Osteoblast (primary cell): ENCODE measurements around the gene CCDC91. TPM values are rescaled to one million over a fixed set of nuclear protein-coding genes. Genes with fewer than 3 reads are reported as not detected.

Experiments
- DNase-seq: peaks from one replicate; pipeline ENCODE4 v3.0.0; 2011; ENCODE audit warnings: low spot score, mixed read lengths; ENCODE audit not compliant: insufficient read length; ENCODE audit errors: missing footprints
- H2AFZ ChIP-seq: 2 replicates; pipeline ENCODE4 v1.6.0; 2011; ENCODE audit warnings: mild to moderate bottlenecking, low read length
- H3K27ac ChIP-seq: 2 replicates; pipeline ENCODE4 v1.5.1; 2011; ENCODE audit warnings: mild to moderate bottlenecking, low read depth, low read length, moderate library complexity
- H3K27me3 ChIP-seq: 2 replicates; pipeline ENCODE4 v1.6.0; 2012; ENCODE audit warnings: mild to moderate bottlenecking, control low read depth, inconsistent platforms, low read length, moderate library complexity; ENCODE audit not compliant: insufficient read depth
- H3K36me3 ChIP-seq: 2 replicates; pipeline ENCODE4 v1.5.1; 2011; ENCODE audit warnings: mild to moderate bottlenecking, low read length, control low read depth, moderate library complexity; ENCODE audit not compliant: insufficient read depth
- H3K4me1 ChIP-seq: 2 replicates; pipeline ENCODE4 v1.5.1; 2011; ENCODE audit warnings: mild to moderate bottlenecking, low read length, control low read depth, moderate library complexity; ENCODE audit not compliant: insufficient read depth
- H3K4me2 ChIP-seq: 2 replicates; pipeline ENCODE4 v1.6.0; 2011; ENCODE audit warnings: mild to moderate bottlenecking, low read length; ENCODE audit not compliant: insufficient read depth
- H3K4me3 ChIP-seq: fragments of 200-600 bp; sonication (generic); 3 replicates; pipeline ENCODE4 v1.5.1; 2012; ENCODE audit warnings: mild to moderate bottlenecking, low read length, inconsistent platforms; ENCODE audit not compliant: insufficient read depth
- H3K79me2 ChIP-seq: 2 replicates; pipeline ENCODE4 v1.6.0; 2012; ENCODE audit warnings: mild to moderate bottlenecking, low read length, control low read depth, inconsistent platforms; ENCODE audit not compliant: insufficient read depth
- H3K9me3 ChIP-seq: 2 replicates; pipeline ENCODE4 v1.5.1; 2011; ENCODE audit warnings: low read depth, low read length, control low read depth
- H4K20me1 ChIP-seq: 2 replicates; pipeline ENCODE4 v1.6.0; 2012; ENCODE audit warnings: mild to moderate bottlenecking, low read length, control low read depth; ENCODE audit not compliant: insufficient read depth
- total RNA-seq: library from RNA; depleted of rRNA; stranded (reverse); fragments of >200 nt; gene quantifications from 2 replicates; pipeline ENCODE4 v1.2.3, GENCODE V29; 2012
- TF ChIP-seq, protein P1 (sequence below): IDR thresholded peaks from 2 replicates; pipeline ENCODE4 v1.5.1; 2011; ENCODE audit warnings: mild to moderate bottlenecking, low read depth, low read length, moderate library complexity; ENCODE audit errors: extremely low read depth

The CCDC91 gene
- total RNA-seq, 1 donor = 36.2 TPM

- Histone ChIP-seq H3K79me2 (no peaks in the 10 kb centered on the region), H3K27me3 (no peaks in the 10 kb centered on the region), H3K36me3 (no peaks in the 10 kb centered on the region), H3K4me1 (no peaks in the 10 kb centered on the region), H4K20me1 (no peaks in the 10 kb centered on the region), H3K27ac (no peak overlapping the region), H3K9me3 (no peaks in the 10 kb centered on the region), H2AFZ (no peak overlapping the region), H3K4me3 (no peak overlapping the region), H3K4me2 (no peak overlapping the region)
- TF ChIP-seq, protein P1, sequence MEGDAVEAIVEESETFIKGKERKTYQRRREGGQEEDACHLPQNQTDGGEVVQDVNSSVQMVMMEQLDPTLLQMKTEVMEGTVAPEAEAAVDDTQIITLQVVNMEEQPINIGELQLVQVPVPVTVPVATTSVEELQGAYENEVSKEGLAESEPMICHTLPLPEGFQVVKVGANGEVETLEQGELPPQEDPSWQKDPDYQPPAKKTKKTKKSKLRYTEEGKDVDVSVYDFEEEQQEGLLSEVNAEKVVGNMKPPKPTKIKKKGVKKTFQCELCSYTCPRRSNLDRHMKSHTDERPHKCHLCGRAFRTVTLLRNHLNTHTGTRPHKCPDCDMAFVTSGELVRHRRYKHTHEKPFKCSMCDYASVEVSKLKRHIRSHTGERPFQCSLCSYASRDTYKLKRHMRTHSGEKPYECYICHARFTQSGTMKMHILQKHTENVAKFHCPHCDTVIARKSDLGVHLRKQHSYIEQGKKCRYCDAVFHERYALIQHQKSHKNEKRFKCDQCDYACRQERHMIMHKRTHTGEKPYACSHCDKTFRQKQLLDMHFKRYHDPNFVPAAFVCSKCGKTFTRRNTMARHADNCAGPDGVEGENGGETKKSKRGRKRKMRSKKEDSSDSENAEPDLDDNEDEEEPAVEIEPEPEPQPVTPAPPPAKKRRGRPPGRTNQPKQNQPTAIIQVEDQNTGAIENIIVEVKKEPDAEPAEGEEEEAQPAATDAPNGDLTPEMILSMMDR = no peak
- DNase-seq = no peak
Observed at GRCh38 chr12:28424965-28425364, 234.7 kb downstream of the CCDC91 start.

GRCh38 chr12:28425526-28425925 lies 235.3 kb downstream of the CCDC91 start:
- Histone ChIP-seq H3K9me3 (no peaks in the 10 kb centered on the region), H3K4me1 (no peaks in the 10 kb centered on the region), H3K4me2 (no peak overlapping the region), H3K36me3 (no peaks in the 10 kb centered on the region), H4K20me1 (no peaks in the 10 kb centered on the region), H3K4me3 (no peak overlapping the region), H2AFZ (no peak overlapping the region), H3K79me2 (no peaks in the 10 kb centered on the region), H3K27me3 (no peaks in the 10 kb centered on the region), H3K27ac (no peak overlapping the region)
- TF ChIP-seq, protein P1 = no peak
- DNase-seq = no peak

- H3K9me3 ChIP-seq = no peaks in the 10 kb centered on the region
- H4K20me1 ChIP-seq = no peaks in the 10 kb centered on the region
- no peaks in the 10 kb centered on the region for H3K36me3 ChIP-seq
- no peaks in the 10 kb centered on the region for H3K79me2 ChIP-seq
- no peak overlapping the region for H3K4me3 ChIP-seq
- DNase-seq = no peak
- H3K27me3 ChIP-seq = no peaks in the 10 kb centered on the region
- TF ChIP-seq, protein P1 = no peak
- no peak overlapping the region for H2AFZ ChIP-seq
- no peak overlapping the region for H3K27ac ChIP-seq
- H3K4me2 ChIP-seq = no peak overlapping the region
- H3K4me1 ChIP-seq = no peaks in the 10 kb centered on the region
Observed at GRCh38 chr12:28427046-28427445, 236.8 kb downstream of the CCDC91 start.

DNA sequence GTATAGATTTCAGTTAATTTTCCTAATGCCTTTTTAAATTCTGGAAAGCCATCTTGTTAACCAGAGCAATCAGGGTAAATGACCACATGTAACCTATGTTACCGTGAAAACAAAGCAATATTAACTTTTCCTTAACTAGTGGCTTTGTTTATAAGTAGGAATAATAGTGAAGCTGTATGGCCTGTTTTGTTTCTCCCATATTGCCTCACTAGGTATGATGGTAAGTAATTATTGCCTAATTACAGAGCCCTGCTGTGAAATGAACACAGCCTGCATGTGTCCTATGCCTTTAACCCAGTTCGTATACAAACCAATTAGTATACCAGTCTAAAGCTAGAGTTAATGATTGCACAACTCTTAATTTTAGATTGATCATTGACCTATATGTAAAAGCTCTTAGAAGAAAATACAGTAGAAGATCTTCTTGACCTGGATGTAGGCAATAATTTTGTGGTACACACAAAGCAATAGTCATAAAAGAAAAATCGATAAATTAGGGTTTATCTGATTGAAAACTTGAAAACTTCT lies 249.9 kb downstream of the CCDC91 start:
- Histone ChIP-seq H3K36me3 (no peaks in the 10 kb centered on the region), H3K4me1 (no peaks in the 10 kb centered on the region), H4K20me1 (no peaks in the 10 kb centered on the region), H3K4me3 (no peak overlapping the region), H3K79me2 (no peaks in the 10 kb centered on the region), H3K27ac (no peak overlapping the region), H3K27me3 (no peaks in the 10 kb centered on the region), H3K9me3 (no peaks in the 10 kb centered on the region), H3K4me2 (no peak overlapping the region), H2AFZ (no peak overlapping the region)
- DNase-seq = no peak
- TF ChIP-seq, protein P1 = no peak
